PC-3 (cell line): ENCODE data around the gene ATPAF1. TPM values are rescaled to one million over a fixed set of nuclear protein-coding genes. Genes with fewer than 3 reads are reported as not detected.

ENCODE experiments used
- ATAC-seq: fragments of 200-7000 bp; cut with Tn5 transposase; 2 replicates; pipeline ENCODE4 v1.9.1; 2020; ENCODE audit warnings: mild to moderate bottlenecking, moderate library complexity
- BruUV-seq: library from RNA; stranded (reverse); fragments of 400-500 nt; replicated peaks from 2 replicates; lab custom pipeline; 2021; lab: Mats Ljungman, UMichigan
- CTCF ChIA-PET: fragments of 300-600 bp; sonication (Branson Sonifier 250); formaldehyde crosslinking; loops from one replicate; lab custom pipeline; 2022; ENCODE audit warnings: antibody characterized with exemption; lab: Charles Lee
- POLR2A ChIA-PET: fragments of 300-600 bp; sonication (Branson Sonifier 250); formaldehyde crosslinking; loops from one replicate; lab custom pipeline; 2022; ENCODE audit warnings: antibody characterized with exemption; ENCODE audit not compliant: unreplicated experiment; lab: Charles Lee
- DNase-seq: peaks from one replicate; pipeline ENCODE4 v3.0.0-alpha.2; 2015
- H2AFZ ChIP-seq: fragments of 300-600 bp; sonication (generic); 2 replicates; pipeline ENCODE4 v1.6.0; 2016; ENCODE audit warnings: antibody characterized with exemption, low read length
- H3F3A ChIP-seq: fragments of 300-600 bp; sonication (generic); one replicate; pipeline ENCODE4 v1.6.0; 2017; ENCODE audit warnings: antibody characterized with exemption, low read length, control low read depth, mild to moderate bottlenecking; ENCODE audit not compliant: unreplicated experiment
- H3K27ac ChIP-seq: fragments of 300-600 bp; sonication (generic); 2 replicates; pipeline ENCODE4 v1.5.1; 2016; ENCODE audit warnings: mild to moderate bottlenecking, low read length
- H3K27me3 ChIP-seq: fragments of 300-600 bp; sonication (generic); 2 replicates; pipeline ENCODE4 v1.6.1; 2016; ENCODE audit warnings: low read length, mixed read lengths
- H3K36me3 ChIP-seq: fragments of 300-600 bp; sonication (generic); 2 replicates; pipeline ENCODE4 v1.6.1; 2016; ENCODE audit warnings: low read depth, mixed run types, low read length, mixed read lengths
- H3K4me1 ChIP-seq: fragments of 300-600 bp; sonication (generic); 2 replicates; pipeline ENCODE4 v1.5.1; 2016; ENCODE audit warnings: low read length; ENCODE audit not compliant: insufficient read depth
- H3K4me2 ChIP-seq: fragments of 300-600 bp; sonication (generic); 2 replicates; pipeline ENCODE4 v1.6.0; 2016; ENCODE audit warnings: low read length
- H3K4me3 ChIP-seq: fragments of 300-600 bp; sonication (generic); 2 replicates; pipeline ENCODE4 v1.5.1; 2016; ENCODE audit warnings: mild to moderate bottlenecking, low read length, mixed read lengths
- H3K79me2 ChIP-seq: fragments of 300-600 bp; sonication (generic); 2 replicates; pipeline ENCODE4 v1.6.1; 2017; ENCODE audit warnings: low read length, mixed read lengths
- H3K9ac ChIP-seq: fragments of 300-600 bp; sonication (generic); 2 replicates; pipeline ENCODE4 v1.6.0; 2016; ENCODE audit warnings: mild to moderate bottlenecking, low read length
- H3K9me2 ChIP-seq: fragments of 300-600 bp; sonication (generic); replicated peaks from 2 replicates; pipeline ENCODE4 v1.6.1; 2016; ENCODE audit warnings: mixed run types, low read length, mixed read lengths
- H3K9me3 ChIP-seq: fragments of 300-600 bp; sonication (generic); 2 replicates; pipeline ENCODE4 v1.6.1; 2016; ENCODE audit warnings: low read length, mixed read lengths
- H4K20me1 ChIP-seq: fragments of 300-600 bp; sonication (generic); 2 replicates; pipeline ENCODE4 v1.6.1; 2016; ENCODE audit warnings: low read length, mixed read lengths
- CTCF ChIP-seq: fragments of 300-600 bp; sonication (generic); conservative IDR thresholded peaks from 2 replicates; pipeline ENCODE4 v1.5.1; 2017; ENCODE audit warnings: antibody characterized with exemption, low read depth, mild to moderate bottlenecking, low read length
- EZH2 ChIP-seq: fragments of 300-600 bp; sonication (generic); IDR thresholded peaks from one replicate; pipeline ENCODE4 v1.6.1; 2017; ENCODE audit warnings: antibody characterized with exemption, mild to moderate bottlenecking, low read length; ENCODE audit not compliant: unreplicated experiment
- EZH2phosphoT487 ChIP-seq: fragments of 300-600 bp; sonication (generic); IDR thresholded peaks from 2 replicates; pipeline ENCODE4 v1.6.1; 2018; ENCODE audit warnings: mild to moderate bottlenecking, antibody characterized with exemption, low read length, borderline replicate concordance
- intact Hi-C: fragments of 100-400 bp; cut with micrococcal nuclease; formaldehyde crosslinking; loops from 2 replicates; pipeline ENCODE4 v1.9.0; 2023
- total RNA-seq: library from RNA; depleted of rRNA; stranded (reverse); fragments of >200 nt; gene quantifications from 2 replicates; pipeline ENCODE4 v1.2.3, GENCODE V29; 2014

Gene ATPAF1
- total RNA-seq, 1 experiment from 2014 or later = 68.3 TPM

DNA sequence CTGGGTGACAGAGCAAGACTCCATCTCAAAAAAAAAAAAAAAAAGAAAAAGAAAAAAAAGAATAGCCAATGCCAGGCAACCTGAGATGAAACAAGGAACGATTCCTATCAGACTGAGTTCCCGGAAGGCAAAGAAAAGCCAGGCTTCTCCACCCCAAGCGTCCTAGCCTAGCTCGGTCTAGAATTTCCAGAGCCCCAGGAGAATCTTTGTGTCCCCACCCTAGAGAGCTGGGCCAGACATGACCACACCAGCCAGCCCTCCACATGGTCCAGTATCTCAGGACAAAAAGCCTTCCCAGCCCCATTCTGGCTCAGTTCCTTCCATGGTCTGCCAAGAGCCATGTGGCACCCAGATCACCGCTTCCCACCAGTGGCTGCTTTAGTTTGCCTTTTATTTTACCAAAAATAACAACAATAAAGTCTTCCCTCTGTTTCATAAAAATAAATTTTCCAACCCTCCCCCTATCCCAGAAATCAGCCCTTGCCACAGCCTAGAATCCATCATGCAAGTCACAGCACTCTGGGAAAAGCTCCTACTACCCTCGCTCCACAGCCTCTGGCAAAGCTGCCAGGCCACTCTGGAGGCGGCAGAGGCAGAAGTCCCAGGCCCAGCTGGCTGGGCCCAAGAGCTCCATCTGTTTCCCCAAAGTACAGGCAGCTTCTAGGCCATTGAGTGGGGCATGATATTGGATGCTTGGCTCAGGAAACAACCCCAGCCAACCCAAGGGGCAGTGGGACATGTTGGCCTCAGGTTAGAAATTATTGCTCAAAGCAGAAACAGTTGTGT lies 60.6 kb downstream of the ATPAF1 start:
- Histone ChIP-seq H3K36me3 (peaks cover 20% of the 10 kb centered on the region; the same call in 1 of the 2 replicates), H4K20me1 (no peaks in the 10 kb centered on the region), H3F3A (peaks cover 5% of the 10 kb centered on the region), H2AFZ (no peak overlapping the region), H3K9me2 (no peaks in the 10 kb centered on the region), H3K4me2 (no peak overlapping the region), H3K4me1 (peaks cover 48% of the 10 kb centered on the region), H3K9me3 (no peaks in the 10 kb centered on the region), H3K4me3 (no peak overlapping the region), H3K9ac (no peak overlapping the region), H3K27me3 (no peaks in the 10 kb centered on the region), H3K79me2 (peaks cover 25% of the 10 kb centered on the region), H3K27ac (no peak overlapping the region)
- DNase-seq = no peak
- ATAC-seq = no peak
- TF ChIP-seq CTCF (no peak), EZH2phosphoT487 (no peak), EZH2 (no peak)
- intact Hi-C loops = no loop called here
- BruUV-seq = no TSS peak
- CTCF ChIA-PET = no interaction called here
- POLR2A ChIA-PET = interaction anchor here (0.6 kb wide), 1 partner anchor 10 kb away, joined by 3 read pairs; no protein-coding TSS in a partner anchor

- Histone ChIP-seq H3K9me2 (no peaks in the 10 kb centered on the region), H3K79me2 (peaks cover 31% of the 10 kb centered on the region), H2AFZ (no peak overlapping the region), H3K27ac (peak overlapping the region; percentile 28), H3K4me3 (no peak overlapping the region), H4K20me1 (no peaks in the 10 kb centered on the region), H3K9ac (no peak overlapping the region), H3K9me3 (no peaks in the 10 kb centered on the region), H3F3A (peaks cover 5% of the 10 kb centered on the region), H3K36me3 (peaks cover 20% of the 10 kb centered on the region; the same call in 1 of the 2 replicates), H3K4me2 (0 out of 2 replicates have a peak overlapping the region, but pooled peaks have one; percentile 6), H3K4me1 (peaks cover 37% of the 10 kb centered on the region), H3K27me3 (no peaks in the 10 kb centered on the region)
- intact Hi-C loops = no loop called here
- CTCF ChIA-PET = no interaction called here
- ATAC-seq (peak; percentile 10), DNase-seq (peak; percentile 64)
- no TSS peak for BruUV-seq
- TF ChIP-seq EZH2 = no peak
- no peak for TF ChIP-seq EZH2phosphoT487
- no peak for TF ChIP-seq CTCF
- POLR2A ChIA-PET = interaction anchor here (0.6 kb wide), 1 partner anchor 11 kb away, joined by 3 read pairs; no protein-coding TSS in a partner anchor
Measured at GRCh38 chr1:46606255-46606965, 61.8 kb downstream of the ATPAF1 start.
